Measurements from ENCODE around the gene OSBP. TPM values are rescaled to one million over a fixed set of nuclear protein-coding genes. Genes with fewer than 3 reads are reported as not detected.

The OSBP gene
- polyA plus RNA-seq, 1 donor from 2014 or later = 24.4 TPM

DNA sequence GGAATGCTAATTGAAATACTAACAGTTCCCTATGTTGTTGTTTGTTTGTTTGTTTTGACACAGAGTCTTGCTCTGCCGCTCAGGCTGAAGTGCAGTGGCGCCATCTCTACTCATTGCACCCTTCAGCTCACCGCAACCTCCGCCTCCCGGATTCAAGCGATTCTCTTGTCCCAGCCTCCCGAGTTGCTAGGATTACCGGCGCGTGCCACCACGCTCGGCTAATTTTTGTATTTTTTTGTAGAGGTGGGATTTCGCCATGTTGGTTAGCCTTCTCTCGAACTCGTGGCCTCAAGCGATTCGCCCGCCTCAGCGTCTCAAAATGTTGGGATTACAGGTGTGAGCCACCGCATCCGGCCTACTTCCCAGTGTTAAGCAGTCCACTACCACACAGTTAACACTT lies 62.3 kb downstream of the OSBP start:
- no peaks in the 10 kb centered on the region for H4K20me1 ChIP-seq (ENCODE audit: insufficient read depth)
- no peaks in the 10 kb centered on the region for H3K79me2 ChIP-seq (replicated peaks; ENCODE audit: insufficient read depth, low read length)
- H3K9me2 ChIP-seq (ENCODE audit: insufficient read depth, low read length) = no peaks in the 10 kb centered on the region
- H3K27me3 ChIP-seq (ENCODE audit: insufficient read depth, low read depth, low read length) = no peaks in the 10 kb centered on the region
- no peak overlapping the region for H3K9ac ChIP-seq (ENCODE audit: low read length)
- H3F3A ChIP-seq (ENCODE audit: insufficient read depth, low read length, poor library complexity, severe bottlenecking) = peaks cover 12% of the 10 kb centered on the region
- no peak overlapping the region for H3K27ac ChIP-seq (ENCODE audit: low read length)
- H2AFZ ChIP-seq (ENCODE audit: low read depth, low read length) = no peak overlapping the region
- H3K4me2 ChIP-seq (ENCODE audit: low read length) = no peak overlapping the region
- no peaks in the 10 kb centered on the region for H3K9me3 ChIP-seq (ENCODE audit: low read length)
- H3K36me3 ChIP-seq (ENCODE audit: insufficient read depth, low read length) = no peaks in the 10 kb centered on the region
- TF ChIP-seq POLR2AphosphoS5 (IDR thresholded peaks at IDR 0.05) (no peak), RAD21 (conservative IDR thresholded peaks at IDR 0.05) (no peak), EP300 (conservative IDR thresholded peaks at IDR 0.05; ENCODE audit: poor library complexity, severe bottlenecking) (no peak), EZH2 (IDR thresholded peaks at IDR 0.05; ENCODE audit: borderline replicate concordance, insufficient read depth, low read length, poor library complexity, severe bottlenecking) (no peak), TAF1 (IDR thresholded peaks at IDR 0.05; ENCODE audit: low read depth) (no peak), CTCF (IDR thresholded peaks at IDR 0.05; ENCODE audit: poor library complexity, severe bottlenecking) (no peak), SMC3 (conservative IDR thresholded peaks at IDR 0.05; ENCODE audit: poor library complexity) (no peak), MXI1 (conservative IDR thresholded peaks at IDR 0.05; ENCODE audit: poor library complexity, severe bottlenecking) (no peak)
- TF ChIP-seq, protein P1, sequence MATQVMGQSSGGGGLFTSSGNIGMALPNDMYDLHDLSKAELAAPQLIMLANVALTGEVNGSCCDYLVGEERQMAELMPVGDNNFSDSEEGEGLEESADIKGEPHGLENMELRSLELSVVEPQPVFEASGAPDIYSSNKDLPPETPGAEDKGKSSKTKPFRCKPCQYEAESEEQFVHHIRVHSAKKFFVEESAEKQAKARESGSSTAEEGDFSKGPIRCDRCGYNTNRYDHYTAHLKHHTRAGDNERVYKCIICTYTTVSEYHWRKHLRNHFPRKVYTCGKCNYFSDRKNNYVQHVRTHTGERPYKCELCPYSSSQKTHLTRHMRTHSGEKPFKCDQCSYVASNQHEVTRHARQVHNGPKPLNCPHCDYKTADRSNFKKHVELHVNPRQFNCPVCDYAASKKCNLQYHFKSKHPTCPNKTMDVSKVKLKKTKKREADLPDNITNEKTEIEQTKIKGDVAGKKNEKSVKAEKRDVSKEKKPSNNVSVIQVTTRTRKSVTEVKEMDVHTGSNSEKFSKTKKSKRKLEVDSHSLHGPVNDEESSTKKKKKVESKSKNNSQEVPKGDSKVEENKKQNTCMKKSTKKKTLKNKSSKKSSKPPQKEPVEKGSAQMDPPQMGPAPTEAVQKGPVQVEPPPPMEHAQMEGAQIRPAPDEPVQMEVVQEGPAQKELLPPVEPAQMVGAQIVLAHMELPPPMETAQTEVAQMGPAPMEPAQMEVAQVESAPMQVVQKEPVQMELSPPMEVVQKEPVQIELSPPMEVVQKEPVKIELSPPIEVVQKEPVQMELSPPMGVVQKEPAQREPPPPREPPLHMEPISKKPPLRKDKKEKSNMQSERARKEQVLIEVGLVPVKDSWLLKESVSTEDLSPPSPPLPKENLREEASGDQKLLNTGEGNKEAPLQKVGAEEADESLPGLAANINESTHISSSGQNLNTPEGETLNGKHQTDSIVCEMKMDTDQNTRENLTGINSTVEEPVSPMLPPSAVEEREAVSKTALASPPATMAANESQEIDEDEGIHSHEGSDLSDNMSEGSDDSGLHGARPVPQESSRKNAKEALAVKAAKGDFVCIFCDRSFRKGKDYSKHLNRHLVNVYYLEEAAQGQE (IDR thresholded peaks at IDR 0.05; ENCODE audit: borderline replicate concordance) = no peak
- no peak overlapping the region for H3K4me3 ChIP-seq (ENCODE audit: low read length)

GRCh38 chr11:59552844-59553243 lies 62.7 kb downstream of the OSBP start:
- Histone ChIP-seq H3K4me2 (ENCODE audit: low read length) (no peak overlapping the region), H3K27me3 (ENCODE audit: insufficient read depth, low read depth, low read length) (no peaks in the 10 kb centered on the region), H3F3A (ENCODE audit: insufficient read depth, low read length, poor library complexity, severe bottlenecking) (peaks cover 12% of the 10 kb centered on the region), H3K79me2 (replicated peaks; ENCODE audit: insufficient read depth, low read length) (no peaks in the 10 kb centered on the region), H3K9me3 (ENCODE audit: low read length) (no peaks in the 10 kb centered on the region), H2AFZ (ENCODE audit: low read depth, low read length) (no peak overlapping the region), H3K4me3 (ENCODE audit: low read length) (no peak overlapping the region), H4K20me1 (ENCODE audit: insufficient read depth) (no peaks in the 10 kb centered on the region), H3K9me2 (ENCODE audit: insufficient read depth, low read length) (no peaks in the 10 kb centered on the region), H3K27ac (ENCODE audit: low read length) (no peak overlapping the region), H3K36me3 (ENCODE audit: insufficient read depth, low read length) (no peaks in the 10 kb centered on the region), H3K9ac (ENCODE audit: low read length) (no peak overlapping the region)
- TF ChIP-seq, protein P1 (IDR thresholded peaks at IDR 0.05; ENCODE audit: borderline replicate concordance) = no peak
- TF ChIP-seq TAF1 (IDR thresholded peaks at IDR 0.05; ENCODE audit: low read depth) = no peak
- no peak for TF ChIP-seq RAD21 (conservative IDR thresholded peaks at IDR 0.05)
- no peak for TF ChIP-seq EP300 (conservative IDR thresholded peaks at IDR 0.05; ENCODE audit: poor library complexity, severe bottlenecking)
- no peak for TF ChIP-seq POLR2AphosphoS5 (IDR thresholded peaks at IDR 0.05)
- TF ChIP-seq CTCF (IDR thresholded peaks at IDR 0.05; ENCODE audit: poor library complexity, severe bottlenecking) = no peak
- TF ChIP-seq EZH2 (IDR thresholded peaks at IDR 0.05; ENCODE audit: borderline replicate concordance, insufficient read depth, low read length, poor library complexity, severe bottlenecking) = no peak
- TF ChIP-seq SMC3 (conservative IDR thresholded peaks at IDR 0.05; ENCODE audit: poor library complexity) = no peak
- no peak for TF ChIP-seq MXI1 (conservative IDR thresholded peaks at IDR 0.05; ENCODE audit: poor library complexity, severe bottlenecking)
